ENCODE results near the gene UGP2.

UGP2 gene

DNA sequence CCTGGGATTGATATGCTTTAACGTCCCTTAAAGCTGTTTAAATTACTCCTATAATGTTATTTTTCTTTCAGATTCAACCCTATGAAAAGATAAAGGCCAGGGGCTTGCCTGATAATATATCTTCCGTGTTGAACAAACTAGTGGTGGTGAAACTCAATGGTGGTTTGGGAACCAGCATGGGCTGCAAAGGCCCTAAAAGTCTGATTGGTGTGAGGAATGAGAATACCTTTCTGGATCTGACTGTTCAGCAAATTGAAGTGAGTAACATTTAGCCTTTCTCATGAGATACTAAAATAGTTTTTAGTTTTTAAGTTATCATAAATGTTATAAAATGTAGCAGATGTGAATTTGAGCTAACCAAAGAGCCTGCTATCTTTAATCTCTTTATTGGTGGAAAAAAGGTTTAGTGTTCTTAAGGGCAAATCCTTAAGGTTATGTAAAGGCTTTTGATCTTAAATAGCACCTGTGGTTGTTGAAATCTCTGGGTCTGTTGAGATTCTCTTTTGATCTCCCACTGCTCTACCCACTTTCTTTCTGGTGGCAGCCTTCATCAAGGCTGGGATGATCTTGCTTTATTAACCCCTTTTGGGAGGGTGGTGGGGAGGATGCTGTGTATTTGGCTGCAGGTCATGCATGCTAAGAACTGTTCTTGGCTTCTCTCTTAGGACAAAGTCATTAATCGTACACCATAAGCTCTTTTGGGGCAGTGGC lies 40.9 kb downstream of the UGP2 start:
- Histone ChIP-seq H3K27ac (ENCODE audit: low read length) (no peak overlapping the region), H3K36me3 (ENCODE audit: control insufficient read depth in 1 of 2, insufficient read depth in 2 of 2, low read length in 2 of 2) (peaks cover 34 to 38% of the 10 kb centered on the region in 2 donors), H3K4me3 (ENCODE audit: low read depth in 1 of 2, low read length in 2 of 2) (no peak overlapping the region), H3K27me3 (ENCODE audit: low read depth, low read length) (no peaks in the 10 kb centered on the region), H3K9me3 (ENCODE audit: control insufficient read depth in 1 of 2, low read length in 2 of 2) (no peaks in the 10 kb centered on the region), H3K4me1 (ENCODE audit: control insufficient read depth in 1 of 2, insufficient read depth in 2 of 2, low read length in 2 of 2) (no peaks in the 10 kb centered on the region)

DNA sequence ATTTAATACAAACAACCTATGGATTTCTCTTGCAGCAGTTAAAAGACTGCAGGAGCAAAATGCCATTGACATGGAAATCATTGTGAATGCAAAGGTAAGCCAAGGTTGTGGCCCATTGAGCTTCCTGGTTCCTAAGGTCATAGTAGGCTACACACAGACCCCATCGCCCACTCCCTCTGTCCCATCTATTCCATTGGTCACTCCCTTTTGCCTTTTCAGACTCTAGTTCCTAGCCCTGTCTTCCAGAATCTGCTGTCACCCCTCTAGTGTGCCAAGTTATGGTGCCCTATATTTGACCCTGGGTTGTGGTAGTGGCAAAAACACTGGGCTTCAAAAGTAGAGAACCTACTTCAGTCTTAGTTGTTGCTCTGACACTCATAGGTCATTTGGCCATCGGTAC lies 44.7 kb downstream of the UGP2 start:
- no peak overlapping the region for H3K4me3 ChIP-seq (ENCODE audit: low read depth in 1 of 2, low read length in 2 of 2)
- no peaks in the 10 kb centered on the region for H3K27me3 ChIP-seq (ENCODE audit: low read depth, low read length)
- no peak overlapping the region for H3K27ac ChIP-seq (ENCODE audit: low read length)
- H3K36me3 ChIP-seq (ENCODE audit: control insufficient read depth in 1 of 2, insufficient read depth in 2 of 2, low read length in 2 of 2) = peaks cover 63 to 65% of the 10 kb centered on the region in 2 donors
- H3K9me3 ChIP-seq (ENCODE audit: control insufficient read depth in 1 of 2, low read length in 2 of 2) = no peaks in the 10 kb centered on the region
- no peaks in the 10 kb centered on the region for H3K4me1 ChIP-seq (ENCODE audit: control insufficient read depth in 1 of 2, insufficient read depth in 2 of 2, low read length in 2 of 2)

DNA sequence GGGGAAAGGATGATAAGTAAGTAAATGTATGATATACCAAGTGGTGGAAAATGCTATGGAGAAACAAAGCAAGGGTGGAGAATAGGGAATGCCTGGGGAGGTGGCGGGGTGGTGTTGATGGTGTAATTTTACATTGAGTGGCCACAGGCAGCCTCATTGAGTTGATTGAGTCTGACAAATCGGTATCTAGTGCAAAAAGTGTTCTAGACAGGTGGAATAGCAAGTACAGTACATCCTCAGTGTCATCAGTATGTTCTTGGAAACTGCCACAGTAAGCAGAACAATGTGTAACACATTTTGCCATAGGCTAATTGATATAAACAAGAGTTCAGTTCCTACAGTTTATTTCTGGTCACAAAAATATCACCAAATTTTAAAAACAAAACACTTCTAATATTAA lies 46.4 kb downstream of the UGP2 start:
- no peak overlapping the region for H3K4me3 ChIP-seq (ENCODE audit: low read depth in 1 of 2, low read length in 2 of 2)
- H3K9me3 ChIP-seq (ENCODE audit: control insufficient read depth in 1 of 2, low read length in 2 of 2) = no peaks in the 10 kb centered on the region
- peaks cover 60 to 61% of the 10 kb centered on the region in 2 donors for H3K36me3 ChIP-seq (ENCODE audit: control insufficient read depth in 1 of 2, insufficient read depth in 2 of 2, low read length in 2 of 2)
- H3K4me1 ChIP-seq (ENCODE audit: control insufficient read depth in 1 of 2, insufficient read depth in 2 of 2, low read length in 2 of 2) = peaks cover 0 to 9% of the 10 kb centered on the region in 2 donors
- no peaks in the 10 kb centered on the region for H3K27me3 ChIP-seq (ENCODE audit: low read depth, low read length)
- no peak overlapping the region for H3K27ac ChIP-seq (ENCODE audit: low read length)

DNA sequence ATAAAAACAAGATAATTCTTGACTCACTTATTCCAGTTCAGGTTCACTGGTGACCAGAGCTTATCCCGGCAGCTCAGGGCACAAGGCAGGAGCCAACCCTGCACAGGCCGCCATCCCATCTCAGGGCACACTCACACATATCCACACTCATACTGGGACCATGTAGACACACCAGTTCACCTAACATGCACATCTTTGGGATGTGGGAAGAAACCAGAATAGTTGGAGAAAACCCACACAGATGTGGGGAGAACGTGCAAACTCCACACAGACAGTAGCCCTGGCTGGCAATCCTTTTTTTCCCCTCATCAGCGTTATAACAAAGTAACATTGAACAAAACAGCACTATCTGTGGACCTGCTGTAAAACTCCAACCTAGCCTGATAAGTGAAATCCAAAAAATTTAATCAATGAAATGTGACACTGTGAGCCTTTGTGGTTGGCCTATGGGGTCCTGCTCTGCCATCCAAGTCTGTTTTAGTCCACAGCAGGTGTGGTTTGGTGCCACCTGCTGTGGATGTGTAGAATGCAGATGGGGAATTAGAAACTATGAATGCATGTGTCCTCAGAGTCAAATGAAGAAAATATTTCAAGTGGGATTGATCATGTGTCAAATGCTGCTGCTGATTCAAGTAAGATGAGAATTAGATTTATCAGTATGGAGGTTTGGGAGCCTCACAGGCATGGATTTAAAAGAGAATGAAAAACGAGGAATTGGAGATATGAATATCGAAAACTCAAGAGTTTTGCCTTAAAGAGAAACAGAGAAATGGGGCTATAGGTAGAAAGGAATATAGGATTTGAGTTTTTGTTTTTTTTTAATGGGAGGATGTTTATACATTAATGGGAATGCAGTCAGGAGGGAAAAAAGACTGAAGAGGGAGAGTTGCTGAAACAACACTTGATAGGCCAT lies 47.0 kb downstream of the UGP2 start:
- Histone ChIP-seq H3K27ac (ENCODE audit: low read length) (no peak overlapping the region), H3K4me1 (ENCODE audit: control insufficient read depth in 1 of 2, insufficient read depth in 2 of 2, low read length in 2 of 2) (peaks cover 0 to 11% of the 10 kb centered on the region in 2 donors), H3K36me3 (ENCODE audit: control insufficient read depth in 1 of 2, insufficient read depth in 2 of 2, low read length in 2 of 2) (peaks cover 56 to 59% of the 10 kb centered on the region in 2 donors), H3K27me3 (ENCODE audit: low read depth, low read length) (no peaks in the 10 kb centered on the region), H3K9me3 (ENCODE audit: control insufficient read depth in 1 of 2, low read length in 2 of 2) (no peaks in the 10 kb centered on the region), H3K4me3 (ENCODE audit: low read depth in 1 of 2, low read length in 2 of 2) (no peak overlapping the region)

DNA sequence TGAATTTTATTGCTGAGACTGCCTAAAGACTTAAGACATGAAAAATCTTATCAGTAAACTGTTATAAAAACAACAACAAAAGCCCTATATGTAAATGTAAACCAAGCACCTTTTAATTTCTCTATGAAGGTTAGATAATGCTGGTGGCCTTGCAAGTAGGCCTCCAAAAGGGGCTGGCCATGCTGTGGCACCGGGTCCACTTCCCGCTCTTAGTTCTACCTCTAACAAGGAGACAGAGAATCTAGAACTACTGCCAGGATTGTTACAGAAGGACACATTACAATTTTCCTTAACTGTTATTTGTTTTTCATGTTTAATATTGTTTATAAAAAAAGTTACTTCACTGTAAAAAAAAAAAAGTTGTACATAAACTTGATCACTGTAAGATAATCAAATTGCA lies 49.0 kb downstream of the UGP2 start:
- Histone ChIP-seq H3K9me3 (ENCODE audit: control insufficient read depth in 1 of 2, low read length in 2 of 2) (no peaks in the 10 kb centered on the region), H3K4me3 (ENCODE audit: low read depth in 1 of 2, low read length in 2 of 2) (no peak overlapping the region), H3K27me3 (ENCODE audit: low read depth, low read length) (no peaks in the 10 kb centered on the region), H3K27ac (ENCODE audit: low read length) (no peak overlapping the region), H3K36me3 (ENCODE audit: control insufficient read depth in 1 of 2, insufficient read depth in 2 of 2, low read length in 2 of 2) (peaks cover 53 to 55% of the 10 kb centered on the region in 2 donors), H3K4me1 (ENCODE audit: control insufficient read depth in 1 of 2, insufficient read depth in 2 of 2, low read length in 2 of 2) (peaks cover 0 to 11% of the 10 kb centered on the region in 2 donors)

DNA sequence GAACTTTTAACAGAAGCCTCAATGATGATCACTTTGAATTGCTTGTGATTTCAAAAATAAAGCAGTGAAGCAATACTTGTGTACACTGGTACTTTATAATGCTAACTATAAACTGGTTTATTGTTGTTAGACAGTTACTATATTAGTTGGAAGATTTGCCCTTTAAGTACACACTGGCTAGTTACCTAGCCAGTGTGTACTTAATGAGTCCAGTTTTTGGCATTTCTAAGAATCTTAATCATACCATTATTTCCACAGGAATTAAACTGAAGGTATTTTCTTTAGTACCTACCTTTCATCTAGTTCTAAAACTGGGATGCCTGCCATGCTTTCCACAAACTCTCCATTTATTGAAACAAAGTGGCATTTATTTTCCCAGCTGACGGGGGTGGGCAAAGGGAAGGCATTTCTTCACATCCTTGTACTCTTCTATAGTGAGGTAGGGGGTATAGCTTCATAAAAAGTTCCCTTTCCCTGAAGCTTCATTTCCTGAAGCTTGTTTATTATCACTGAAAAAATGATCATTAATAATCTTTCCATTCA lies 49.9 kb downstream of the UGP2 start:
- Histone ChIP-seq H3K4me1 (ENCODE audit: control insufficient read depth in 1 of 2, insufficient read depth in 2 of 2, low read length in 2 of 2) (peaks cover 0 to 11% of the 10 kb centered on the region in 2 donors), H3K36me3 (ENCODE audit: control insufficient read depth in 1 of 2, insufficient read depth in 2 of 2, low read length in 2 of 2) (peaks cover 50% of the 10 kb centered on the region in 2 donors), H3K9me3 (ENCODE audit: control insufficient read depth in 1 of 2, low read length in 2 of 2) (no peaks in the 10 kb centered on the region), H3K4me3 (ENCODE audit: low read depth in 1 of 2, low read length in 2 of 2) (no peak overlapping the region), H3K27ac (ENCODE audit: low read length) (no peak overlapping the region), H3K27me3 (ENCODE audit: low read depth, low read length) (no peaks in the 10 kb centered on the region)

DNA sequence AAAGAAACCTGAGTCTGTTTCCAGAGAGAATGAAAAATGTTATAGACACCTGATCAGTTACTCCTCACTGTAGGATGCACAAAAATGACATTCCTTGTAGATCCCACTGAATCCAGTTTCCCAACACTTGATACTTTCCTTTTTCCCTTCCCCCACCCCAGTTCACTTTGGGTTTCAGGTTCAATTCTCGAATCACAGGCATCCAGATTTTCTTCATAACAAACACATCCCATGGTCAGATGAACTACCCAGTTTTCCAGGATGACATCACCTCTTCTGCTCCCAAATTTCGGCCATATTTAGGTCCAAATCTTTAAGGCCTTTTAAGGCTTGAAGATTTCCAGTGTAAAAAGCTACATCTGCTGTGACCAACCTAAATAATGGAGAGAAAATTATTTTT lies 51.5 kb downstream of the UGP2 start:
- Histone ChIP-seq H3K9me3 (ENCODE audit: control insufficient read depth in 1 of 2, low read length in 2 of 2) (no peaks in the 10 kb centered on the region), H3K36me3 (ENCODE audit: control insufficient read depth in 1 of 2, insufficient read depth in 2 of 2, low read length in 2 of 2) (peaks cover 45 to 46% of the 10 kb centered on the region in 2 donors), H3K27me3 (ENCODE audit: low read depth, low read length) (no peaks in the 10 kb centered on the region), H3K27ac (ENCODE audit: low read length) (peak overlapping the region; percentile 0), H3K4me3 (ENCODE audit: low read depth in 1 of 2, low read length in 2 of 2) (no peak overlapping the region), H3K4me1 (ENCODE audit: control insufficient read depth in 1 of 2, insufficient read depth in 2 of 2, low read length in 2 of 2) (peaks cover 0 to 11% of the 10 kb centered on the region in 2 donors)

DNA sequence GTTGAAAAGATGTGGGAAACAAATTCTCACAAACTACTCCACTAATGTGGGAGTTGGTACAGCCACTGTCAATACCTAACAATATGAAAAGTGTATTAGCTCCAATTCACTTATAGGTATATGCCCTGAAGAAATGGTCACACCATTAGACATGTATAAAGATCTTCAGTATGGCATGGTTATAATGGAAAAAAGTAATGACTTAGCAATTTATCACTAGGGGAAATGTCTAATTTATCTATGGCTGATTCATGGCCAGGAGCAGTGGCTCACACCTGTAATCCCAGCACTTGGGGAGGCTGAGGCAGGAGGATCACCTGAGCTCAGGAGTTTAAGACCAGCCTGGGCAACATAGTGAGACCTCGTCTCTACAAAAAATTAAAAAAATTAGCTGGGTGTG lies 52.5 kb downstream of the UGP2 start:
- Histone ChIP-seq H3K27ac (ENCODE audit: low read length) (no peak overlapping the region), H3K27me3 (ENCODE audit: low read depth, low read length) (no peaks in the 10 kb centered on the region), H3K4me1 (ENCODE audit: control insufficient read depth in 1 of 2, insufficient read depth in 2 of 2, low read length in 2 of 2) (peaks cover 0 to 11% of the 10 kb centered on the region in 2 donors), H3K4me3 (ENCODE audit: low read depth in 1 of 2, low read length in 2 of 2) (no peak overlapping the region), H3K36me3 (ENCODE audit: control insufficient read depth in 1 of 2, insufficient read depth in 2 of 2, low read length in 2 of 2) (peaks cover 43 to 46% of the 10 kb centered on the region in 2 donors), H3K9me3 (ENCODE audit: control insufficient read depth in 1 of 2, low read length in 2 of 2) (no peaks in the 10 kb centered on the region)

DNA sequence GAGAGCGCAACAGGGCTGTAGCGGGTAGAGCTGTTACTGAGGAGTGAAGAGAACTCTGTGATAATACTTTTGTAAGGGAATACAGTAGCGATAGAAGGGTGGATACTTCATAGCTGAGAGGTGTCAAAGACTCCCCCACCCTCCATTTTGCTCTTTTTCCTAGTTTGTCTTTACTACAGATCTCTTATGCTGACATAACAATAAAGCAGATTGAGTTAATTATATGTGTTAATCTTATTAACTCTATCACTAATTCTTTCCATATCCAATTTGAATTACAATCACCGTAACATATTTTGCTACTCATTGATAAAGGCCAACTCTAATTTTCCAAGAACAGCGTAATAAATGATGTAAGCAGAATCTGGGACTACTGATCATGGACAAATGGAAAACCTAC lies 57.1 kb downstream of the UGP2 start:
- no peak overlapping the region for H3K27ac ChIP-seq (ENCODE audit: low read length)
- no peaks in the 10 kb centered on the region for H3K4me1 ChIP-seq (ENCODE audit: control insufficient read depth in 1 of 2, insufficient read depth in 2 of 2, low read length in 2 of 2)
- H3K27me3 ChIP-seq (ENCODE audit: low read depth, low read length) = no peaks in the 10 kb centered on the region
- peaks cover 23 to 42% of the 10 kb centered on the region in 2 donors for H3K36me3 ChIP-seq (ENCODE audit: control insufficient read depth in 1 of 2, insufficient read depth in 2 of 2, low read length in 2 of 2)
- no peak overlapping the region for H3K4me3 ChIP-seq (ENCODE audit: low read depth in 1 of 2, low read length in 2 of 2)
- peaks cover 0 to 7% of the 10 kb centered on the region in 2 donors for H3K9me3 ChIP-seq (ENCODE audit: control insufficient read depth in 1 of 2, low read length in 2 of 2)

DNA sequence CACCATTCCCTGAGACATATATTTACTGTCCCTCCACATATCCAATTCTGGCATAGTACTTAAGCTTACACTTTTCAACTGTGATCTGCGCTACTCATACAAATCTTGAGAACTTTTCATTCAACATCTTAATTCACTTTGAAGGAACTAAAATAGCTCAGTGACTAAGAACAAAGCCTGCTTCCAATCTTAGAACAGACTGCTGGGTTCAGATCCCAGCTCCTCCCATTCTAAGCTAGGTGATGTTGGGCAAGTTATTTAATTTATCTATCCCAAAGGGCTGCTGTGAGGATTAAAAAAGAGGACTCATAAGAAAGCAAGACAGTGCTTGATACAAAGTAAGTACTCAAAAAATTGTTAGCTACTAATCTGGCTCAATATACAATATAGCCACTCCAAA lies 57.9 kb downstream of the UGP2 start:
- Histone ChIP-seq H3K36me3 (ENCODE audit: control insufficient read depth in 1 of 2, insufficient read depth in 2 of 2, low read length in 2 of 2) (peaks cover 19 to 42% of the 10 kb centered on the region in 2 donors), H3K4me3 (ENCODE audit: low read depth in 1 of 2, low read length in 2 of 2) (no peak overlapping the region), H3K9me3 (ENCODE audit: control insufficient read depth in 1 of 2, low read length in 2 of 2) (peaks cover 0 to 7% of the 10 kb centered on the region in 2 donors), H3K4me1 (ENCODE audit: control insufficient read depth in 1 of 2, insufficient read depth in 2 of 2, low read length in 2 of 2) (no peaks in the 10 kb centered on the region), H3K27ac (ENCODE audit: low read length) (no peak overlapping the region), H3K27me3 (ENCODE audit: low read depth, low read length) (no peaks in the 10 kb centered on the region)

DNA sequence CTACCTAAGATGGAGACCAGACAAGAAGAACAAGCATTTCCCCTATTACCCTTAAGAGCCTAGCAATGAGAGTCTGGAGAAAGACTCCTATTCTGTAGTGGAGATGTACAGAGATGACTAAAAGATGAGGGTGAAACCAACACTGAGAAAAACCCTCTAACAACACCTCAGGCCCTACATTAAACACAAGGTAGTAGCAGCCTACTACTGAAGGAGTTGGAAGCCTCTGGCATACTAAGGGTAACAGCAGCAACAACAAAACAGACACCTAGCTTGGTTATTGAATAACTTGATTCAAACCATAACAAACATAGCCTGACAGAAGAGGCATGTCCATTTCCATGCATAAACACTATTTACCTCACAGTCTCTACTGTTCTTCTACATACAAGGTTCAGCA lies 60.5 kb downstream of the UGP2 start:
- H3K9me3 ChIP-seq (ENCODE audit: control insufficient read depth in 1 of 2, low read length in 2 of 2) = peaks cover 7 to 8% of the 10 kb centered on the region in 2 donors

More for the DNA sequence above, 60.5 kb downstream of the UGP2 start:
- H3K36me3 ChIP-seq (ENCODE audit: control insufficient read depth in 1 of 2, insufficient read depth in 2 of 2, low read length in 2 of 2) = peaks cover 18 to 49% of the 10 kb centered on the region in 2 donors
- H3K4me1 ChIP-seq (ENCODE audit: control insufficient read depth in 1 of 2, insufficient read depth in 2 of 2, low read length in 2 of 2) = no peaks in the 10 kb centered on the region
- H3K27me3 ChIP-seq (ENCODE audit: low read depth, low read length) = no peaks in the 10 kb centered on the region
- no peak overlapping the region for H3K4me3 ChIP-seq (ENCODE audit: low read depth in 1 of 2, low read length in 2 of 2)
- H3K27ac ChIP-seq (ENCODE audit: low read length) = no peak overlapping the region

Data from muscle layer of duodenum (tissue), 2 donors.